GM19324 (cell line): ENCODE results near the gene NEDD4L.
"Not testable (repeated sequence)": the region's sequence is repeated elsewhere in the genome, so short reads cannot be mapped to it uniquely, and the experiment has no call there.

Experiments
- ATAC-seq: cut with Tn5 transposase; IDR thresholded peaks from one replicate; pipeline ENCODE4 v1.9.1; 2021; ENCODE audit warnings: mild to moderate bottlenecking, moderate library complexity; ENCODE audit not compliant: unreplicated experiment, low FRiP score

The NEDD4L gene

GRCh38 chr18:58279504-58280175, 235.6 kb downstream of the NEDD4L start:
- ATAC-seq = no peak

DNA sequence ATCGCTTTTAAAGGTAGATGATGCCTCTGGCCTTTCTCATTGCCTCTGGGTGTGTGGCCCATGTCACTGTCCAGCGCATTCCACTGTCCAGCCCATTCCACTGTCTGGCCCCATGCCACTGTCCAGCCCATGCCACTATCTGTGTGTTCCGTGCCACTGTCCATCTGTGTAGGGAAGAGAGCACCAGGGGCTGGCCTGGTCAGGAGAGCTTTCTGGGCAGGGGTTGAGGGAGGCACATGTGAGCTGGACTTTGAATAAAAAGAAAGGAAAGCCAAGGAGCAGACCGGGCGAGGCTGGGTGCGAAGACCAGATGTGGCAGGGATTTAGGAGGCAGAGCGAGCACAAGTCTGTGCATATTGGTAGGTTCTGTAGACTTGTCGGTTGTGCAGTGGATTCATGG, 236.2 kb downstream of the NEDD4L start:
- ATAC-seq = no peak

- ATAC-seq = not testable (repeated sequence)
Observed at GRCh38 chr18:58282872-58283271, 238.8 kb downstream of the NEDD4L start.

GRCh38 chr18:58284699-58285448, 240.8 kb downstream of the NEDD4L start:
- no peak for ATAC-seq

DNA sequence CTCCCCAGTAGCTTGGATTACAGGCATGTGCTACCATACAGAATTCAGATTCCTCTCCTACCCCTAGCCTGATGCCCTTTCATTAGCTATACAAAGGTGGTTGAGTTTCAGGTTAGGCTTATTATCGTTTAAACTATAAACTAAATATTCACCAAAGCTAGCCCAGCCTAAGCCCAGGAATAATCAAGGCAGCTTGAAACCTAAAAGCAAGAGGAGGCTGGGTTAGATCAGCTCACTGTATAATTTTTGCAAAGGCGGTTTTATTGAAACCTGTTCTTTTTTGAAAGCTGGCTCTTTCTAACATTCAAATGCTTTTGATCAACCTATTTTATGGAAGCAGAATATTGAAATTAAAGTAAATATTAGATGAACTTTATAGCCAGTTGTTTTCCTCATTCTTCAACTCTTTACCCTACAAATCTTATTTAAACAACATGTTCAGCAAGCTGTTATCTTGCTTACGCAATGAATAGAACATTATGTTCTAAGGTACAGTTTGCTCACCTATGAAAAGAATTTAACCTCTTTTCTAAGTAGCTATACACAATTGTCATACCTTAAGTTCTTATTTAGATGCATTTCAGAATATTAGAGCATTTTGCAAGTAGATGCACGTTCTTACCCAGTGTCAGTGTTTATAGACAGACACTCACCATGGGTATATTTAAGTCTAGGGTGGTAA, 241.6 kb downstream of the NEDD4L start:
- ATAC-seq = no peak

- no peak for ATAC-seq
Observed at GRCh38 chr18:58286632-58287352, 242.8 kb downstream of the NEDD4L start.

DNA sequence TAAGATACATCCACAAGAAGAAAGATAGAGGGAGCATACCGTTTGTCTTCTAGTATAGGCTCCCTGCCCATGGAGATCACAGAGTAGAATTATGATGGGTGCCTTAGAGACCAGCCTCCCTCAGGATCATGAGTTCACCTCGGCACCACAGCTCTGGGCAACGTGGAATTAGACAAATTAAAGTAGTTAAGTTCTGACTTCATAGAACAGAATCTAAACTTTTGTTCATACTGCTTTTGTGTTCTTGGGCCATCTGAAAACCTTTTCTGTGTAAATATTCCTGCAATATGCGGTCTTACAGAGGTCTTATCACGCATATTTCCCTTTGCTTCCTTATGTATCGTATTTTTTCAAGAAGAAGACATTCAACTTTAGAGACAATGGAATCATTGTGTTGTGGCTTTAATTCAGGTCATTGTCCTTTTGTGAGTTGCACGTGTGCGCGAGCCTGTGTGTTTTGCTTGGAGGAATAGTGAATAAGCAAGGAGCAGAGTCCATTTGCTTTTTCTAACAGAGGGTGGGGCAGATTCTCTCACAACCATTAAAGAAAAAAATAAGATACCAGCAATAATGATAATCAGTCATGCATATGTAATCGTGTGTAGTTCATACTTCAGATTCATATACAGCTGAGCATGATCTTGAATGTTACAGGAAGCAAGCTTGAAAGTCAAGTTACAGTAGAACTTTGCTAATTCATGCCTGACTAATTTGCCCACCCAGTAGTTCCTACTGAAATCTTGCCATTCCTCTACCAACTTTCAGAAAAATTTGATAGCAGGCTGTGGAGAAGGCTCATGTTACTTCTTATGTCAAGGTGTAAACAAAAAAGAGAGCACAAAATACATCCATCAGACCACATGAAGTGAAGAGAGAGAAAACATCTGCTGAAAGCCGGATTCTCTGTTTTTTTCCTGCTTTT, 243.6 kb downstream of the NEDD4L start:
- ATAC-seq = no peak

DNA sequence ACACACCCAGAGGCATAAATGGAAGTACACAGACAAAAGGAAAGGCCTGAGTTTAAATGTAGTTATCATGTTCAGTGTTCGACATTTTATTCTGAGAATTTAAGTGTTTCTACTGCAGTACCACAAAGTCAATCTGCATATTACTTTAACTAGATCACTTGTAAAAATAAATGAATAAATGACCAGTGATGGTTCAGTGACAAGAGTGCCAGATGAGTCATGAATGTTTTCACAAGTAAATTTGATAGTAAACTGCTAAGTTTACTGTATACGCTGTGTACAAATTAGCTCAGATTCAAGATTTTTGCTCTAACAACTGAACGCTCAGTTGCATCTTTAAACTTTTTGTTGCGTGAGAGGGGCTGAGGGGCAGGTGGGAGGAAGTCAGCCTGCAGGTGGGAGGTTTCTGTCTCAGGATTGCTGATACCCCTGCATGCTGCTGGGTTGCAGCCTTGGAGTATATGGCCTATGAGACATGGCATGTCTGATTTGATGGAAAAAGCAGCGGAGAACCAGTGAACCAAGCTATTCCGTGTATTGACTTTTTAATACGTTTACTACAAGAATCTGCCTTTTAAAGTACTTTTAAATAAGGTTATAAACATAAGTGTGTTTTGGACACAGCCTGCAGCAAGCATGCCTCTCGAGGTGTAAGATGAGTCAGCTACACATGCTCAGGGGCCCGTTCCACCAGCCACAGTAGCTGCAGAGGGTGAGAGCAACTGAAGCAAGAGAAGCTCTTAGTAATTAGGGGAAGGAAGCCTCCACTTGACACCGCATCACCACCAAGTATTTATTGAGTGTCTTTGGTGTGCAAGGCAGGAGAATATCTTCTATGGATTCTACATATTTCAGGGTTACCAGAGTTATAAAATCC, 245.1 kb downstream of the NEDD4L start:
- no peak for ATAC-seq

DNA sequence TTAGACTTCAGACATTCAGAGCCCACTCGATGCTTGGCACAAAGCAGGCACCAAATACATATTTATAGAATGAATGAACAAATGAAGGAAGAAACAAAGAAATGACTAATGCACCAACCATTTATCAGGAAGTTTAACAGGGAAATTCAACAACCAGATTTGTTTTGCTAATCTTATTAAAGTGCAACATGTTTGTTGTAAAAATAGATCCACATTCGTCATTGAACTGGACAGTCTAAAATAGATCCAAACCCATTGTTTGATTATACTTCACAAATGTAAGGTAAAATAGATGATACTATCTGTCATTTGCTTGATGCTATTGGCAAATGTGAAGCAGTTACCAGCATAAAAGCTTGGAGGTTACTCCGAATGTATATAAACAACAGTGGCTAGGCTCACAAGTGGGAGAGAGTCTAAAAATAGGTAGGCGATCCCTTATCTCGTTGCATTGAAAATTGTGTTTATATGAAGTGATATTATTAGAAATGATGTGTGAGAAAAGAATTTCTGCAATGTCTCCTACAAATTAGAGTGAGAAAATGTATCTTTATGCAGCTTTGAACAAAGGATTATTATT, 246.2 kb downstream of the NEDD4L start:
- no peak for ATAC-seq

GRCh38 chr18:58291131-58291530, 247.1 kb downstream of the NEDD4L start:
- no peak for ATAC-seq

DNA sequence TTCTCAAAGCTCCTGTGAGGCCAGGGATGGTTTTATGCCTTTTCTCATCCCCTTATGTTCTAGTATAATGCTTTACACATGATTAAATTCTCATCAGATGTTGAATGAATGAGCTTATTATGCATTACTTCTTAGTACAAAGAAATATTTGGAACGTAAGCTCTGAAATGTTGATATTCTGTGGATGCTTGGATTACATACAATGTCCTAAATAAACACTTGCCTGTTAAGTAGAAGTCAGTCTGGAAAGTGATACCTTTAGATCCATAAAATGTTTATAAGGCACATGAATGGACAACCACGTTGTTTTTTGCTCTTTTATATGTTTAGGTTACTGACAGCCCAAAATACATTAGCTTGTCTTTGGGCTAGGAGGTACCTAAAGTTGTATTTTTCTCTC, 248.6 kb downstream of the NEDD4L start:
- ATAC-seq = no peak

GRCh38 chr18:58297198-58297597, 253.2 kb downstream of the NEDD4L start:
- no peak for ATAC-seq

DNA sequence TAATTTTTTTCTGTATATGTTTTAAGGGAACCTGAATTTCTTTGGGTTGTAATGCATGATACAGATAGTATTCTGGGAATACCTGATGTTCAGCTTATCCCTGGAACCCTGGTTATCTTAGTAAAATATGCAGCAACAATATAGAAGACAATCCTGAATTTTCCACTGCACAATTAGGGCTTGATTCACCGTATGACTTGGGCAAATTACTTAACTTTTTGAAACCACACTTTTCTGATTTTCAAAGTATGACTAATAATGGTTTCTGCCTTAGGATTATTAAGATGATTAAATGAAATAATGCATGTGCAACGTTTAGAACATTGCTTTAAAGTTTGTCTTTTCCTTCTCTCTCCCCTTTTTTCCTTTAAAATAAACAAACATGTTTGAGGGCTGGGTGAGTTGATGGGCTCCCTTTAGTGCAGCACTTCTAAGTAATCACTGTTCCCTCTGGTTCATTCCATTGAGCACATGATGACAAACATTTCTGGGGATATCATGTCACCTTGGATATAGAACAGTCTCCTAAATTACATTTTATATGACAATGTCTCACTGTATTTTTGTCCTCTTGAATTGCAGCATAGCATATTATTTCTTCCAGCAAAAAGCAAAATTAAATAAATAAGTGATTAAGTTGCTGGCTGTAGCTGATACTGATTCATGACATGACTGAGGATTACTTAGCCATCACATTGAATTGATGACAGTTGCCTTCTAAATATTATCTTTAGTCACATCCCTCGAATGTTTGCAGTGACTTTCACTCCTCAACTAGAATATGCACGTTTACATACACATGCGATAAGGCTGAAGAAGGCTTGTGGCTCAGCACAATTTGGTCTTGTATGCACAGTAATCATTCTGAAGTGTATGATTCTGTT, 254.5 kb downstream of the NEDD4L start:
- no peak for ATAC-seq

GRCh38 chr18:58299135-58299473, 255.1 kb downstream of the NEDD4L start:
- ATAC-seq = no peak

DNA sequence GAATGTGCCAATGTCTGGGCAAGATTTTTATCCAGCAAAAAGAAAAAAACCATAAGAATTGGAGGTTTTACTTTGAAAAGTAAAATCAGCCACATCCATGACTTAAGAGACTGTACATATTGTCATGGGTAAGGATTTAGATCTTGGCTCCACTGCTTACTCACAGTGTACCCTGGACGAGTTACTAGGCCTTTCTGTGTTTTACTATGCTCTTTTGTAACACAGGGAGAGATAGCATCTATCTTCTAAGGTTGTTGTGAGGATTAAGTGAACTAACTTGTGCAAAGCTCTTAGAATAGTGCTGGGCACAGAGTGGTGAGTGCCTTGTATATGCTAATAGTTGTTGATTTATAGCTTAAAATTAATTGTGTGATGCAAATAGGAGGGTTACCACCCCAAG, 255.9 kb downstream of the NEDD4L start:
- ATAC-seq = no peak

DNA sequence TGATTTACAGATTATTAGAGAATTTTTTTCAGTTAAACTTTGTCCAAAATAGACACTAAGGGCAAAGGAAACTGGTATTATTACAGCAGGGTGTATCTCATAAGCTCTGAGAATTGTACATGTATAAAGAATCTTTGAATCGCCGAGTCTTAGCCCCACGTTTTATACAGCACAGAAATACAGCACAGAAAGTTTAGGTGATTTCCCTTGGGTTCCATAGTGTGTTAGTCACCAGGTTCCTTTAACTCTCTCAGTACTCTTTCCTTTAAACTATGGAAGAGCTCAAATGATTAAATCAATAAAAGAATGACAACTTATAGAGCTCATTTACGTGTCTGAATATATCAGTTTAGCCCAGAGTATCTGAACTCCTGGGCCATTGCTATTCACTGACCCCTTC, 256.8 kb downstream of the NEDD4L start:
- no peak for ATAC-seq

- no peak for ATAC-seq
Observed at GRCh38 chr18:58302811-58303210, 258.8 kb downstream of the NEDD4L start.

DNA sequence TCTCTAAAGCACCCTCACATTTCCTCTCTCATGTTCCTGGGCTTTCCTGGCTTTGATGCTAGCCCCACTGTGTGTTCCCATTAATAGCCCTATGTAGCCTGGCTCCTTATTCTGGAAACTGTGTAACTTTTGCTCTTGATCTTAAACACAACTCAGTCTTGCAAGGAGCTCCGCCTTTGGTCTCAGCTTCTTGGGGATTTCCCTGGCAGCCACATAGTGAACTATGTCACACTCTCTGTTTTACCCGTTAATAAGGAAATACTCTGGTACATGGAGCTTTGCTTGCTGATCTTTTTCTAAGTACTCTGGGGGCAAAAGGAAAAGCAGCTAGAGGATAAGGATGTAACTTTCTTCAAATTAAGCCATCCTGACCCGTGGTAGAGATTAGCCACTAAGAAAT, 259.3 kb downstream of the NEDD4L start:
- no peak for ATAC-seq
